HG03175 (cell line): ENCODE measurements around the gene EMC9.

Source experiments
- ATAC-seq: cut with Tn5 transposase; IDR thresholded peaks from one replicate; pipeline ENCODE4 v1.9.1; 2021; ENCODE audit warnings: mild to moderate bottlenecking, moderate library complexity; ENCODE audit not compliant: unreplicated experiment

Gene EMC9

GRCh38 chr14:24092505-24093206, 48.7 kb downstream of the EMC9 start:
- ATAC-seq, result no peak

- ATAC-seq, result no peak
These were observed 49.3 kb downstream of the EMC9 start for GRCh38 chr14:24092110-24092504.

- no peak for ATAC-seq
These were observed 51.5 kb downstream of the EMC9 start for GRCh38 chr14:24089890-24090289.
